C4-2B (cell line): ENCODE results near the gene FMNL2.
A peak's percentile ranks its signal among the peaks of the same experiment; 100 is the strongest.

Experiments used
- H3K27ac ChIP-seq: fragments of 450-650 bp; 2 replicates; pipeline ENCODE4 v1.5.1; 2017
- CTCF ChIP-seq: fragments of 450-650 bp; conservative IDR thresholded peaks from 2 replicates; pipeline ENCODE4 v1.5.1; 2017; ENCODE audit warnings: mild to moderate bottlenecking
- ZFX ChIP-seq: fragments of 450-650 bp; IDR thresholded peaks from 2 replicates; pipeline ENCODE4 v1.6.1; 2017

The FMNL2 gene

GRCh38 chr2:152549423-152549822, 214.4 kb downstream of the FMNL2 start:
- no peak overlapping the region for H3K27ac ChIP-seq
- TF ChIP-seq ZFX (no peak), CTCF (no peak)

GRCh38 chr2:152550386-152550785, 215.4 kb downstream of the FMNL2 start:
- TF ChIP-seq ZFX (no peak), CTCF (no peak)
- no peak overlapping the region for H3K27ac ChIP-seq

- TF ChIP-seq ZFX (no peak), CTCF (no peak)
- no peak overlapping the region for H3K27ac ChIP-seq
Observed at GRCh38 chr2:152552888-152553287, 217.9 kb downstream of the FMNL2 start.

GRCh38 chr2:152553518-152553917, 218.5 kb downstream of the FMNL2 start:
- H3K27ac ChIP-seq = no peak overlapping the region
- no peak for TF ChIP-seq CTCF
- TF ChIP-seq ZFX = no peak

- TF ChIP-seq CTCF (peak; percentile 1; the same call in 1 of the 2 replicates), ZFX (no peak)
- H3K27ac ChIP-seq = no peak overlapping the region
Observed at GRCh38 chr2:152555048-152555447, 220.1 kb downstream of the FMNL2 start.

- TF ChIP-seq CTCF (no peak), ZFX (no peak)
- H3K27ac ChIP-seq = no peak overlapping the region
Observed at GRCh38 chr2:152556506-152556905, 221.5 kb downstream of the FMNL2 start.

- no peak for TF ChIP-seq CTCF
- no peak for TF ChIP-seq ZFX
Observed at GRCh38 chr2:152557273-152557888, 222.4 kb downstream of the FMNL2 start.

More at GRCh38 chr2:152557273-152557888, 222.4 kb downstream of the FMNL2 start:
- no peak overlapping the region for H3K27ac ChIP-seq
